ENCODE measurements around the gene ADAMTS2.

GRCh38 chr5:179123109-179123426 lies 222.2 kb downstream of the ADAMTS2 start:
- no peak for TF ChIP-seq CTCF (IDR thresholded peaks at IDR 0.05)
- no peak for TF ChIP-seq EZH2phosphoT487 (IDR thresholded peaks at IDR 0.05)
- no peak for TF ChIP-seq EZH2 (IDR thresholded peaks at IDR 0.05)

All from neural progenitor cell (in vitro differentiated cells).